NOMO-1 treated with DMSO at 0.1 percent for 48 hours (cell line): Measurements from ENCODE around the gene ALDH1L1.
"Not testable (repeated sequence)": the region's sequence is repeated elsewhere in the genome, so short reads cannot be mapped to it uniquely, and the experiment has no call there.

ENCODE experiments used
- DNase-seq: peaks from one replicate; lab custom pipeline; 2025; ENCODE audit not compliant: unreplicated experiment; lab: John Stamatoyannopoulos, UW

Gene ALDH1L1

GRCh38 chr3:126107203-126107939 lies 73.0 kb downstream of the ALDH1L1 start:
- no peak for DNase-seq

GRCh38 chr3:126106336-126107202 lies 73.8 kb downstream of the ALDH1L1 start:
- DNase-seq: no peak

GRCh38 chr3:126105691-126106187 lies 74.6 kb downstream of the ALDH1L1 start:
- DNase-seq: no peak

GRCh38 chr3:126104742-126105605 lies 75.4 kb downstream of the ALDH1L1 start:
- DNase-seq: no peak

- no peak for DNase-seq
Measured at GRCh38 chr3:126104028-126104635, 76.3 kb downstream of the ALDH1L1 start.

- DNase-seq: no peak
Measured at GRCh38 chr3:126103121-126104027, 77.0 kb downstream of the ALDH1L1 start.

- no peak for DNase-seq
Measured at GRCh38 chr3:126102530-126102951, 77.8 kb downstream of the ALDH1L1 start.

- DNase-seq: no peak
Measured at GRCh38 chr3:126102011-126102410, 78.4 kb downstream of the ALDH1L1 start.

GRCh38 chr3:126101521-126101982 lies 78.8 kb downstream of the ALDH1L1 start:
- no peak for DNase-seq

GRCh38 chr3:126100634-126101301 lies 79.6 kb downstream of the ALDH1L1 start:
- no peak for DNase-seq

- no peak for DNase-seq
Measured at GRCh38 chr3:126100269-126100633, 80.1 kb downstream of the ALDH1L1 start.

- no peak for DNase-seq
Measured at GRCh38 chr3:126098391-126098858, 82.0 kb downstream of the ALDH1L1 start.

- no peak for DNase-seq
Measured at GRCh38 chr3:126097801-126098200, 82.6 kb downstream of the ALDH1L1 start.

GRCh38 chr3:126096274-126096673 lies 84.1 kb downstream of the ALDH1L1 start:
- not testable (repeated sequence) for DNase-seq

- not testable (repeated sequence) for DNase-seq
Measured at GRCh38 chr3:126092128-126092527, 88.3 kb downstream of the ALDH1L1 start.

- DNase-seq: no peak
Measured at GRCh38 chr3:126087552-126088175, 92.7 kb downstream of the ALDH1L1 start.

GRCh38 chr3:126085841-126086240 lies 94.5 kb downstream of the ALDH1L1 start:
- DNase-seq: no peak

GRCh38 chr3:126085276-126085675 lies 95.1 kb downstream of the ALDH1L1 start:
- no peak for DNase-seq
